PC-3 (cell line): Measurements from ENCODE around the gene HIC1. TPM values are rescaled to one million over a fixed set of nuclear protein-coding genes. Genes with fewer than 3 reads are reported as not detected.

Source experiments
- ATAC-seq: fragments of 200-7000 bp; cut with Tn5 transposase; 2 replicates; pipeline ENCODE4 v1.9.1; 2020; ENCODE audit warnings: mild to moderate bottlenecking, moderate library complexity
- BruUV-seq: library from RNA; stranded (reverse); fragments of 400-500 nt; replicated peaks from 2 replicates; lab custom pipeline; 2021; lab: Mats Ljungman, UMichigan
- CTCF ChIA-PET: fragments of 300-600 bp; sonication (Branson Sonifier 250); formaldehyde crosslinking; loops from one replicate; lab custom pipeline; 2022; ENCODE audit warnings: antibody characterized with exemption; lab: Charles Lee
- POLR2A ChIA-PET: fragments of 300-600 bp; sonication (Branson Sonifier 250); formaldehyde crosslinking; loops from one replicate; lab custom pipeline; 2022; ENCODE audit warnings: antibody characterized with exemption; ENCODE audit not compliant: unreplicated experiment; lab: Charles Lee
- DNase-seq: peaks from one replicate; pipeline ENCODE4 v3.0.0-alpha.2; 2015
- H2AFZ ChIP-seq: fragments of 300-600 bp; sonication (generic); 2 replicates; pipeline ENCODE4 v1.6.0; 2016; ENCODE audit warnings: antibody characterized with exemption, low read length
- H3F3A ChIP-seq: fragments of 300-600 bp; sonication (generic); one replicate; pipeline ENCODE4 v1.6.0; 2017; ENCODE audit warnings: antibody characterized with exemption, low read length, control low read depth, mild to moderate bottlenecking; ENCODE audit not compliant: unreplicated experiment
- H3K27ac ChIP-seq: fragments of 300-600 bp; sonication (generic); 2 replicates; pipeline ENCODE4 v1.5.1; 2016; ENCODE audit warnings: mild to moderate bottlenecking, low read length
- H3K27me3 ChIP-seq: fragments of 300-600 bp; sonication (generic); 2 replicates; pipeline ENCODE4 v1.6.1; 2016; ENCODE audit warnings: low read length, mixed read lengths
- H3K36me3 ChIP-seq: fragments of 300-600 bp; sonication (generic); 2 replicates; pipeline ENCODE4 v1.6.1; 2016; ENCODE audit warnings: low read depth, mixed run types, low read length, mixed read lengths
- H3K4me1 ChIP-seq: fragments of 300-600 bp; sonication (generic); 2 replicates; pipeline ENCODE4 v1.5.1; 2016; ENCODE audit warnings: low read length; ENCODE audit not compliant: insufficient read depth
- H3K4me2 ChIP-seq: fragments of 300-600 bp; sonication (generic); 2 replicates; pipeline ENCODE4 v1.6.0; 2016; ENCODE audit warnings: low read length
- H3K4me3 ChIP-seq: fragments of 300-600 bp; sonication (generic); 2 replicates; pipeline ENCODE4 v1.5.1; 2016; ENCODE audit warnings: mild to moderate bottlenecking, low read length, mixed read lengths
- H3K79me2 ChIP-seq: fragments of 300-600 bp; sonication (generic); 2 replicates; pipeline ENCODE4 v1.6.1; 2017; ENCODE audit warnings: low read length, mixed read lengths
- H3K9ac ChIP-seq: fragments of 300-600 bp; sonication (generic); 2 replicates; pipeline ENCODE4 v1.6.0; 2016; ENCODE audit warnings: mild to moderate bottlenecking, low read length
- H3K9me2 ChIP-seq: fragments of 300-600 bp; sonication (generic); replicated peaks from 2 replicates; pipeline ENCODE4 v1.6.1; 2016; ENCODE audit warnings: mixed run types, low read length, mixed read lengths
- H3K9me3 ChIP-seq: fragments of 300-600 bp; sonication (generic); 2 replicates; pipeline ENCODE4 v1.6.1; 2016; ENCODE audit warnings: low read length, mixed read lengths
- H4K20me1 ChIP-seq: fragments of 300-600 bp; sonication (generic); 2 replicates; pipeline ENCODE4 v1.6.1; 2016; ENCODE audit warnings: low read length, mixed read lengths
- CTCF ChIP-seq: fragments of 300-600 bp; sonication (generic); conservative IDR thresholded peaks from 2 replicates; pipeline ENCODE4 v1.5.1; 2017; ENCODE audit warnings: antibody characterized with exemption, low read depth, mild to moderate bottlenecking, low read length
- EZH2 ChIP-seq: fragments of 300-600 bp; sonication (generic); IDR thresholded peaks from one replicate; pipeline ENCODE4 v1.6.1; 2017; ENCODE audit warnings: antibody characterized with exemption, mild to moderate bottlenecking, low read length; ENCODE audit not compliant: unreplicated experiment
- EZH2phosphoT487 ChIP-seq: fragments of 300-600 bp; sonication (generic); IDR thresholded peaks from 2 replicates; pipeline ENCODE4 v1.6.1; 2018; ENCODE audit warnings: mild to moderate bottlenecking, antibody characterized with exemption, low read length, borderline replicate concordance
- intact Hi-C: fragments of 100-400 bp; cut with micrococcal nuclease; formaldehyde crosslinking; loops from 2 replicates; pipeline ENCODE4 v1.9.0; 2023
- total RNA-seq: library from RNA; depleted of rRNA; stranded (reverse); fragments of >200 nt; gene quantifications from 2 replicates; pipeline ENCODE4 v1.2.3, GENCODE V29; 2014

HIC1 gene
- total RNA-seq, 1 experiment from 2014 or later, result 4.4 TPM

- Histone ChIP-seq H2AFZ (no peak overlapping the region), H3K4me1 (peaks cover 11% of the 10 kb centered on the region), H3K27me3 (no peaks in the 10 kb centered on the region), H3F3A (no peaks in the 10 kb centered on the region), H3K79me2 (no peaks in the 10 kb centered on the region), H4K20me1 (no peaks in the 10 kb centered on the region), H3K9me3 (no peaks in the 10 kb centered on the region), H3K4me2 (peak overlapping the region; percentile 73), H3K36me3 (no peaks in the 10 kb centered on the region), H3K9ac (no peak overlapping the region), H3K27ac (no peak overlapping the region), H3K4me3 (peak overlapping the region; percentile 51), H3K9me2 (no peaks in the 10 kb centered on the region)
- ATAC-seq (no peak), DNase-seq (peak; percentile 45)
- POLR2A ChIA-PET, result interaction anchor here (0.6 kb wide), 1 partner anchor 18 kb away, joined by 3 read pairs; no protein-coding TSS in a partner anchor
- intact Hi-C loops, result no loop called here
- TF ChIP-seq EZH2, result no peak
- no peak for TF ChIP-seq EZH2phosphoT487
- TF ChIP-seq CTCF, result no peak
- CTCF ChIA-PET, result interaction anchor here (0.7 kb wide), 1 partner anchor 133 kb away, joined by 3 read pairs; no protein-coding TSS in a partner anchor
- BruUV-seq, result no TSS peak
Measured at GRCh38 chr17:2050300-2051060, 4.4 kb upstream of the HIC1 start.

- ATAC-seq, result no peak
- H3F3A ChIP-seq, result no peaks in the 10 kb centered on the region
- H3K27ac ChIP-seq, result no peak overlapping the region
- peak; percentile 41 for DNase-seq
- no TSS peak for BruUV-seq
- no peaks in the 10 kb centered on the region for H3K27me3 ChIP-seq
- H3K9me3 ChIP-seq, result no peaks in the 10 kb centered on the region
- peak overlapping the region; percentile 51; the same call in 1 of the 2 replicates for H3K4me3 ChIP-seq
- intact Hi-C loops, result no loop called here
- ChIA-PET POLR2A (interaction anchor here (0.6 kb wide), 1 partner anchor 17 kb away, joined by 3 read pairs; no protein-coding TSS in a partner anchor), CTCF (interaction anchor here (0.7 kb wide), 1 partner anchor 132 kb away, joined by 3 read pairs; no protein-coding TSS in a partner anchor)
- no peaks in the 10 kb centered on the region for H4K20me1 ChIP-seq
- no peak overlapping the region for H2AFZ ChIP-seq
- no peaks in the 10 kb centered on the region for H3K79me2 ChIP-seq
- H3K9ac ChIP-seq, result no peak overlapping the region
- H3K4me2 ChIP-seq, result peak overlapping the region; percentile 73
- TF ChIP-seq EZH2 (no peak), CTCF (no peak), EZH2phosphoT487 (no peak)
- H3K9me2 ChIP-seq, result no peaks in the 10 kb centered on the region
- no peaks in the 10 kb centered on the region for H3K36me3 ChIP-seq
- peaks cover 11% of the 10 kb centered on the region for H3K4me1 ChIP-seq
Measured at GRCh38 chr17:2051061-2051932, 3.6 kb upstream of the HIC1 start.
